Natural killer cell (primary cell): ENCODE results near the gene NRAP. TPM values are rescaled to one million over a fixed set of nuclear protein-coding genes. Genes with fewer than 3 reads are reported as not detected.
A peak's percentile ranks its signal among the peaks of the same experiment; 100 is the strongest.

Source experiments
- ATAC-seq, 3 donors: fragments of 150-1000 bp in 2 of 3; fragments of 200-7000 bp in 1 of 3; cut with Tn5 transposase; 1 replicate in 1 of 3; 2 replicates in 2 of 3; pipeline ENCODE4 v1.10.0; 2021; ENCODE audit warnings: mild to moderate bottlenecking in 2 of 3, moderate library complexity in 2 of 3
- DNase-seq, 2 donors: peaks; one replicate each; pipeline versions ENCODE4 v3.0.0 to v3.0.0-alpha.2; 2013 to 2021; ENCODE audit warnings: mixed read lengths in 1 of 2
- H3K27ac ChIP-seq: one replicate; pipeline ENCODE4 v1.5.1; 2013; ENCODE audit warnings: mild to moderate bottlenecking, low read length
- H3K27me3 ChIP-seq: one replicate; pipeline ENCODE4 v1.6.1; 2013; ENCODE audit warnings: low read length; ENCODE audit not compliant: control insufficient read depth, insufficient read depth
- H3K36me3 ChIP-seq: one replicate; pipeline ENCODE4 v1.6.1; 2013; ENCODE audit warnings: low read length; ENCODE audit not compliant: control insufficient read depth, insufficient read depth
- H3K4me1 ChIP-seq: one replicate; pipeline ENCODE4 v1.6.1; 2013; ENCODE audit warnings: low read length; ENCODE audit not compliant: control insufficient read depth, insufficient read depth
- H3K4me3 ChIP-seq: one replicate; pipeline ENCODE4 v1.5.1; 2013; ENCODE audit warnings: low read length
- H3K9me3 ChIP-seq: one replicate; pipeline ENCODE4 v1.6.1; 2013; ENCODE audit warnings: low read length; ENCODE audit not compliant: control insufficient read depth, insufficient read depth
- H3K27ac Mint-ChIP-seq, 2 donors: one replicate each; pipeline ENCODE4 v1.8.0; 2022; ENCODE audit warnings: mild to moderate bottlenecking in 2 of 2, mixed read lengths in 2 of 2, moderate library complexity in 1 of 2
- H3K27me3 Mint-ChIP-seq, 2 donors: one replicate each; pipeline ENCODE4 v1.8.0; 2022; ENCODE audit warnings: low read depth in 2 of 2, mixed read lengths in 2 of 2
- H3K36me3 Mint-ChIP-seq: one replicate; pipeline ENCODE4 v1.8.0; 2022; ENCODE audit warnings: mixed read lengths
- H3K4me1 Mint-ChIP-seq, 2 donors: one replicate each; pipeline ENCODE4 v1.8.0; 2022; ENCODE audit warnings: mixed read lengths in 2 of 2
- H3K4me3 Mint-ChIP-seq: one replicate; pipeline ENCODE4 v1.8.0; 2022; ENCODE audit warnings: mild to moderate bottlenecking, moderate library complexity, mixed read lengths
- H3K9me3 Mint-ChIP-seq, 2 donors: one replicate each; pipeline ENCODE4 v1.8.0; 2022; ENCODE audit warnings: mixed read lengths in 2 of 2
- WGBS: methylation state at CpG from one replicate; pipeline ENCODE4 v1.1.7; 2013; ENCODE audit warnings: missing lambda C conversion rate; ENCODE audit not compliant: insufficient coverage; 5-methylcytosine and 5-hydroxymethylcytosine counted together
- intact Hi-C: fragments of 100-400 bp; cut with micrococcal nuclease; formaldehyde crosslinking; loops from one replicate; pipeline ENCODE4 v1.14.2; 2022
- total RNA-seq, 4 donors: library from RNA; stranded (reverse); fragments of 120-200 nt in 1 of 4; gene quantifications; one replicate each; pipeline versions ENCODE4 v1.2.3 to v1.2.4, GENCODE V29; 2013 to 2022
- TF ChIP-seq, protein P1 (sequence below): fragments of 200-600 bp; IDR thresholded peaks from one replicate; pipeline ENCODE4 v1.8.0; 2022; ENCODE audit warnings: antibody characterized with exemption

Gene NRAP
- total RNA-seq, 3 donors from 2014 or later (not counting 1 experiment from before 2014, with no cell fraction given), result not detected

DNA sequence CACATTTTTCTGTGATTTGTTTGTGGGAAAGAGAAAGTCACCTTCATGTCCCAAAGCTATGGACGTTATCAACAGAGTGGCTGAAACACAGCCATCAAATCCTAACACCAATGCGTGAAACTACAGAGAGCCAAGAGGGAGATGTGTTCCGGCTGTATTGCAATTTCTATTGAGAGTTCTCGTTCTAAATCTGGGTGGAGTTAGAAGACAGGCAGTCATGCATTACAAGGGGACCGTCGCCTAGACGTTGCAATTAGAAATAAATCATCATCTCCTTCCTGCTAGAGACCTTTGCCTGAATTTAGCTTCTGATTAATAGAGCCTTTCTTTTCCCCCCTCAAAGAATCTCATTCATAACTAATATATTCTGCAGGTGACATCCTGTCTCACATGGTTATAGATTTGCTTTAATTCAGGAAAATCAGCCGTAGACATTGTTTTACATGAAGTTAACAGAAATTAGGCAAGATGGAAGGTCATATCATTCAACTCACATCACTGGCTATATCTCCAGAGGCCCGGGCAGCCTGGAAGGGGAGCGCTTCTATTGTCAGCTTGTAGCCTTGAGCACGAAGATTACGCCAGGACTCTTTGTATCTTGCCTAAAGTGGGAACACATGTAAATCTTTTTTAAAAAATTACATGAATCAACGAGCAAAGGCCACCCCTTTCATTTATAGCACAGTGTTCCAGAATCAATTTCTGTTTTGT lies 58.4 kb downstream of the NRAP start:
- H3K4me3 Mint-ChIP-seq, result no peak overlapping the region
- H3K27ac ChIP-seq, result no peak overlapping the region
- H3K27me3 Mint-ChIP-seq, result peaks cover 8% of the 10 kb centered on the region in 2 donors
- no peak for ATAC-seq
- intact Hi-C loops, result no loop called here
- TF ChIP-seq, protein P1, sequence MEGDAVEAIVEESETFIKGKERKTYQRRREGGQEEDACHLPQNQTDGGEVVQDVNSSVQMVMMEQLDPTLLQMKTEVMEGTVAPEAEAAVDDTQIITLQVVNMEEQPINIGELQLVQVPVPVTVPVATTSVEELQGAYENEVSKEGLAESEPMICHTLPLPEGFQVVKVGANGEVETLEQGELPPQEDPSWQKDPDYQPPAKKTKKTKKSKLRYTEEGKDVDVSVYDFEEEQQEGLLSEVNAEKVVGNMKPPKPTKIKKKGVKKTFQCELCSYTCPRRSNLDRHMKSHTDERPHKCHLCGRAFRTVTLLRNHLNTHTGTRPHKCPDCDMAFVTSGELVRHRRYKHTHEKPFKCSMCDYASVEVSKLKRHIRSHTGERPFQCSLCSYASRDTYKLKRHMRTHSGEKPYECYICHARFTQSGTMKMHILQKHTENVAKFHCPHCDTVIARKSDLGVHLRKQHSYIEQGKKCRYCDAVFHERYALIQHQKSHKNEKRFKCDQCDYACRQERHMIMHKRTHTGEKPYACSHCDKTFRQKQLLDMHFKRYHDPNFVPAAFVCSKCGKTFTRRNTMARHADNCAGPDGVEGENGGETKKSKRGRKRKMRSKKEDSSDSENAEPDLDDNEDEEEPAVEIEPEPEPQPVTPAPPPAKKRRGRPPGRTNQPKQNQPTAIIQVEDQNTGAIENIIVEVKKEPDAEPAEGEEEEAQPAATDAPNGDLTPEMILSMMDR, result no peak
- H3K36me3 Mint-ChIP-seq, result no peaks in the 10 kb centered on the region
- no peaks in the 10 kb centered on the region for H3K9me3 Mint-ChIP-seq
- no peak overlapping the region for H3K27ac Mint-ChIP-seq
- no peaks in the 10 kb centered on the region for H3K27me3 ChIP-seq
- H3K36me3 ChIP-seq, result no peaks in the 10 kb centered on the region
- WGBS, result 75% methylated on average over 13 of the region's 13 CpGs
- DNase-seq, result no peak
- no peaks in the 10 kb centered on the region for H3K4me1 Mint-ChIP-seq
- no peak overlapping the region for H3K4me3 ChIP-seq
- no peaks in the 10 kb centered on the region for H3K9me3 ChIP-seq
- no peaks in the 10 kb centered on the region for H3K4me1 ChIP-seq

DNA sequence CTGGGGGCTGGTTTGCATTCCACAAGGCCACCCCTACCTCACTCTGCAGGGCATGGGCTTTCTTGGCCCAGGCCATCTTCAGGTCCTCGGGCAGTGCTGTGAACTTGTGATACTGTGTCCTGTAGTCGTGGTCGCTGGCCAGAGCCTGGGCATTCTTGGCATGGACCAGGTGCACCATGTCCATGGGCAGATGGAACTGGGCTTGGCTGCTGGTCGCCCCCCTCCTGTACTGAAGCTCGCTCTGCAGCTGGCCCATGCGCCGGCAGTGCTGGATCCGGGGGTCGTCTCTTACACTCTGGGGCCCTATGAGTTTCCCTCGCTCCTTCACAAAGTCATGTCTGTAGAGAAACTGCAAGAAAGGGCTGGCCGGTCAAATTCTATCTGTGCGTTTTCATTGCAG lies 59.3 kb downstream of the NRAP start:
- TF ChIP-seq, protein P1, result no peak
- H3K9me3 ChIP-seq, result no peaks in the 10 kb centered on the region
- WGBS, result 91% methylated on average over 12 of the region's 12 CpGs
- ATAC-seq, result no peak
- no peak overlapping the region for H3K27ac Mint-ChIP-seq
- H3K4me1 ChIP-seq, result no peaks in the 10 kb centered on the region
- no peaks in the 10 kb centered on the region for H3K36me3 ChIP-seq
- no peaks in the 10 kb centered on the region for H3K9me3 Mint-ChIP-seq
- no peaks in the 10 kb centered on the region for H3K36me3 Mint-ChIP-seq
- no peak for DNase-seq
- intact Hi-C loops, result no loop called here
- H3K4me3 ChIP-seq, result no peak overlapping the region
- H3K27me3 ChIP-seq, result no peaks in the 10 kb centered on the region
- H3K27me3 Mint-ChIP-seq, result peaks cover 6 to 8% of the 10 kb centered on the region in 2 donors
- H3K4me1 Mint-ChIP-seq, result no peaks in the 10 kb centered on the region
- no peak overlapping the region for H3K27ac ChIP-seq
- no peak overlapping the region for H3K4me3 Mint-ChIP-seq

DNA sequence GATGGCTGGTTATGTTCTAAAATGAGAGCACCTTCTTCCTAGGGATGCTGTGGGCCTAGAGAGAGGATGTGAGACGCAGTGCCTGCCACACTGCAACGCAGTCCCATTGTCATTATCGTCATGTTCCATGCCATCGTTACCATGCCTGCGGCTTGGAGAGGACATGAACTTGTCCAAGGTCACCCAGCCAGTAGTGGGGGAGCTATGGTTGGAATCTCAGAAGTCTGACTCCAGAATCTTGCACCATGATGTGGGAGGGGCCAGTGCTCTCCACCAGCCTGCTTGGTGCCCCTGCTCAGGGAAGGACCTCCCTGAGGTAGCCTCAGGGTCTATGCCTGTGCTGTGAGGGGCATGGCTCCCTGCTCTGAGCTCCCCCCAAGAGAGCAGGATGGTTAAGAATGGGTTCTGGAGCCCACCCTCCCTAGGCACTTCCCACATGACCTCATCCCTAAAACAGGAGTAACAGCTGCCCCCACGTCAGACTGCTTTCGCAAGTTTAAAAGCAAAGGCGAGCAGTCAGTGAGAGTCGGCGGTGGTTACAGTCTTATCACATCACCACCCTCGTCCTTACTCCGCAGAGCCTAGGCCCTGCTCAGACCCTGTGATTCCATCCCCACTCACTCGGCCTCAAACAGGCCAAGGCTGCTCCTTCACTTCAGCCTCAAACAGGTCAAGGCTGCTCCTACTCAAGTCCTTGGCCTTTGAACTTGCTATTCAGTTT lies 60.6 kb downstream of the NRAP start:
- intact Hi-C loops, result no loop called here
- H3K4me1 Mint-ChIP-seq, result no peaks in the 10 kb centered on the region
- WGBS, result 87% methylated on average over 13 of the region's 13 CpGs
- no peaks in the 10 kb centered on the region for H3K9me3 ChIP-seq
- no peaks in the 10 kb centered on the region for H3K36me3 ChIP-seq
- H3K27me3 Mint-ChIP-seq, result peaks cover 0 to 6% of the 10 kb centered on the region in 2 donors
- no peak overlapping the region for H3K27ac ChIP-seq
- H3K27me3 ChIP-seq, result no peaks in the 10 kb centered on the region
- TF ChIP-seq, protein P1, result no peak
- DNase-seq (no peak), ATAC-seq (peak in 1 of 3 donors; percentile 8)
- H3K4me1 ChIP-seq, result no peaks in the 10 kb centered on the region
- H3K9me3 Mint-ChIP-seq, result no peaks in the 10 kb centered on the region
- no peak overlapping the region for H3K4me3 ChIP-seq
- H3K4me3 Mint-ChIP-seq, result no peak overlapping the region
- H3K36me3 Mint-ChIP-seq, result no peaks in the 10 kb centered on the region
- no peak overlapping the region for H3K27ac Mint-ChIP-seq
